ENCODE results near the gene NAV2.

NAV2 gene

GRCh38 chr11:19970944-19971343, 258.3 kb downstream of the NAV2 start:
- in situ Hi-C loops (cut with HindIII; ENCODE audit: low sequenced_read_pairs), result no loop called here
- no peak for DNase-seq (ENCODE audit: low read depth)
- TF ChIP-seq CTCF (IDR thresholded peaks at IDR 0.05; ENCODE audit: low read depth, low read length, missing control alignments), result no peak
- H3K4me3 ChIP-seq (ENCODE audit: low read depth, low read length), result no peak overlapping the region

- no peak overlapping the region for H3K4me3 ChIP-seq (ENCODE audit: low read depth, low read length)
- in situ Hi-C loops (cut with HindIII; ENCODE audit: low sequenced_read_pairs), result no loop called here
- no peak for DNase-seq (ENCODE audit: low read depth)
- TF ChIP-seq CTCF (IDR thresholded peaks at IDR 0.05; ENCODE audit: low read depth, low read length, missing control alignments), result no peak
These were observed 259.5 kb downstream of the NAV2 start for GRCh38 chr11:19972091-19972490.

DNA sequence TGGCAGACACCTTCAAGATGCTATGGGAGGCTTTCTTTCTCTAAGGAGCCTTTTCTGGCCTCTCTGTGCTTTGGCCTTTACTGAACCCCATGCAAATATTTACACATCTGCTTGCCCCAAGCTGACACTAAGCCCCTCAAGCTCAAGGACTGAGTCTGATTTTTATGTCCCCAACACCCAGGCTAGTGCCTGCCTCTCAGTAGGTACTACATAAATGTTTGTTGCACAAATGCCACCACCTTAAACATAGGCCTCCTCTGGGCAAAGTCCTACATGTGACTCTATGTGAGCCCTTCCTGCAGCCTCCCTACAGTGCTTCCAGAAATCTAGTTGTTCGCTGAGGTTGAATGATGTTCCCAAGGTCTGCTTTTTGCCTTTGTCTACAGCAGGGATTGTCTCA, 260.0 kb downstream of the NAV2 start:
- DNase-seq (ENCODE audit: low read depth), result no peak
- in situ Hi-C loops (cut with HindIII; ENCODE audit: low sequenced_read_pairs), result no loop called here
- TF ChIP-seq CTCF (IDR thresholded peaks at IDR 0.05; ENCODE audit: low read depth, low read length, missing control alignments), result no peak
- H3K4me3 ChIP-seq (ENCODE audit: low read depth, low read length), result no peak overlapping the region

DNA sequence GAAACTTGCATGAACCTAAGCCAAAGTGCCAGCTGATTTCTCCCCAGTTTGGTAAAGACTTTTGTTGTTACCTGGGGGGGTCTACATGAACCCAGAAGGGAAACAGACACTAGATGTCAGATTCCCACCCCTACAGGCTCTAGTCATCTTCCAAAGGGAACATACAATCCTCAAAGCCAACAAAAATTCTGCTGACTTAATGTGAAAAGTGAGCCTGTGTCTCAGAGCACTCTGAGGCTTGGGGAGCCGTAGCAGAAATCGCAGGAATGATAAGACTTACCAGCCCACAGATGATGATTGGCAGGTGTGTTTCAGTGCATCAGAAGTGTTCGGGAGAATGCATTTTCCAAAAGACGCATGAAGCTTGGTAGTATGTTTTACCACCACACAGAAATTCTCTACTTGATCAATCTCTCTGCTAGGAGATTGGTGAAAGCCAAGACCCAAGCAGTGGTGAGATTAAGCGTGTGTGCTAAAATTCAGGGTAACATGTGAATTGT, 260.5 kb downstream of the NAV2 start:
- DNase-seq (ENCODE audit: low read depth), result no peak
- H3K4me3 ChIP-seq (ENCODE audit: low read depth, low read length), result no peak overlapping the region
- in situ Hi-C loops (cut with HindIII; ENCODE audit: low sequenced_read_pairs), result no loop called here
- no peak for TF ChIP-seq CTCF (IDR thresholded peaks at IDR 0.05; ENCODE audit: low read depth, low read length, missing control alignments)

- in situ Hi-C loops (cut with HindIII; ENCODE audit: low sequenced_read_pairs), result no loop called here
- no peak for TF ChIP-seq CTCF (IDR thresholded peaks at IDR 0.05; ENCODE audit: low read depth, low read length, missing control alignments)
- no peak overlapping the region for H3K4me3 ChIP-seq (ENCODE audit: low read depth, low read length)
- no peak for DNase-seq (ENCODE audit: low read depth)
These were observed 262.2 kb downstream of the NAV2 start for GRCh38 chr11:19974886-19975285.

GRCh38 chr11:19975414-19975990, 262.9 kb downstream of the NAV2 start:
- in situ Hi-C loops (cut with HindIII; ENCODE audit: low sequenced_read_pairs), result no loop called here
- no peak overlapping the region for H3K4me3 ChIP-seq (ENCODE audit: low read depth, low read length)
- no peak for DNase-seq (ENCODE audit: low read depth)
- TF ChIP-seq CTCF (IDR thresholded peaks at IDR 0.05; ENCODE audit: low read depth, low read length, missing control alignments), result no peak

Measured in astrocyte of the cerebellum (primary cell).